ENCODE results near the gene KRTDAP. TPM values are rescaled to one million over a fixed set of nuclear protein-coding genes. Genes with fewer than 3 reads are reported as not detected.
"Not testable (repeated sequence)": the region's sequence is repeated elsewhere in the genome, so short reads cannot be mapped to it uniquely, and the experiment has no call there.

The KRTDAP gene
- total RNA-seq, 1 experiment from 2014 or later, result not detected

- Histone ChIP-seq H3K27me3 (replicated peaks) (peaks cover 18% of the 10 kb centered on the region), H3K27ac (no peak overlapping the region), H3K9me3 (replicated peaks) (no peaks in the 10 kb centered on the region), H3K4me1 (replicated peaks) (no peaks in the 10 kb centered on the region), H3K36me3 (no peaks in the 10 kb centered on the region), H3K4me3 (no peak overlapping the region)
- no peak for DNase-seq (ENCODE audit: low read depth in 1 of 2, low spot score in 2 of 2)
These were observed 4.0 kb downstream of the KRTDAP start for GRCh38 chr19:35486268-35486708.

GRCh38 chr19:35484252-35485036 is 5.8 kb downstream of the KRTDAP start:
- Histone ChIP-seq H3K27me3 (replicated peaks) (peaks cover 11% of the 10 kb centered on the region; the same call in 1 of the 2 replicates), H3K36me3 (no peaks in the 10 kb centered on the region), H3K9me3 (replicated peaks) (no peaks in the 10 kb centered on the region), H3K27ac (no peak overlapping the region), H3K4me1 (replicated peaks) (no peaks in the 10 kb centered on the region), H3K4me3 (no peak overlapping the region)
- no peak for DNase-seq (ENCODE audit: low read depth in 1 of 2, low spot score in 2 of 2)

GRCh38 chr19:35483089-35483488 is 7.2 kb downstream of the KRTDAP start:
- DNase-seq (ENCODE audit: low read depth in 1 of 2, low spot score in 2 of 2), result no peak
- no peaks in the 10 kb centered on the region for H3K9me3 ChIP-seq (replicated peaks)

GRCh38 chr19:35478794-35479677 is 11.2 kb downstream of the KRTDAP start:
- no peak for DNase-seq (ENCODE audit: low read depth in 1 of 2, low spot score in 2 of 2)
- no peak overlapping the region for H3K27ac ChIP-seq

More at GRCh38 chr19:35483089-35483488, 7.2 kb downstream of the KRTDAP start:
- Histone ChIP-seq H3K4me1 (replicated peaks) (no peaks in the 10 kb centered on the region), H3K27me3 (replicated peaks) (peaks cover 11% of the 10 kb centered on the region), H3K36me3 (no peaks in the 10 kb centered on the region), H3K27ac (no peak overlapping the region), H3K4me3 (no peak overlapping the region)

GRCh38 chr19:35476149-35476548 is 14.1 kb downstream of the KRTDAP start:
- Histone ChIP-seq H3K27me3 (replicated peaks) (no peaks in the 10 kb centered on the region; the same call in 1 of the 2 replicates), H3K27ac (no peak overlapping the region), H3K36me3 (no peaks in the 10 kb centered on the region), H3K4me3 (no peak overlapping the region), H3K9me3 (replicated peaks) (no peaks in the 10 kb centered on the region), H3K4me1 (replicated peaks) (no peaks in the 10 kb centered on the region)
- DNase-seq (ENCODE audit: low read depth in 1 of 2, low spot score in 2 of 2), result no peak

More at GRCh38 chr19:35478794-35479677, 11.2 kb downstream of the KRTDAP start:
- Histone ChIP-seq H3K9me3 (replicated peaks) (no peaks in the 10 kb centered on the region), H3K36me3 (no peaks in the 10 kb centered on the region), H3K4me1 (replicated peaks) (no peaks in the 10 kb centered on the region), H3K27me3 (replicated peaks) (no peaks in the 10 kb centered on the region; the same call in 1 of the 2 replicates), H3K4me3 (no peak overlapping the region)

- not testable (repeated sequence) for H3K4me1 ChIP-seq (replicated peaks); H3K4me3 ChIP-seq; H3K9me3 ChIP-seq (replicated peaks); H3K27ac ChIP-seq; DNase-seq (ENCODE audit: low read depth in 1 of 2, low spot score in 2 of 2); H3K36me3 ChIP-seq; H3K27me3 ChIP-seq (replicated peaks)
These were observed 15.7 kb downstream of the KRTDAP start for GRCh38 chr19:35474594-35474993.

- Histone ChIP-seq H3K27me3 (replicated peaks) (no peaks in the 10 kb centered on the region; the same call in 1 of the 2 replicates), H3K4me1 (replicated peaks) (no peaks in the 10 kb centered on the region), H3K4me3 (no peak overlapping the region), H3K27ac (no peak overlapping the region), H3K36me3 (no peaks in the 10 kb centered on the region), H3K9me3 (replicated peaks) (no peaks in the 10 kb centered on the region)
- DNase-seq (ENCODE audit: low read depth in 1 of 2, low spot score in 2 of 2), result no peak
These were observed 16.2 kb downstream of the KRTDAP start for GRCh38 chr19:35474104-35474503.

GRCh38 chr19:35471946-35472345 is 18.3 kb downstream of the KRTDAP start:
- no peaks in the 10 kb centered on the region for H3K9me3 ChIP-seq (replicated peaks)

GRCh38 chr19:35471075-35471474 is 19.2 kb downstream of the KRTDAP start:
- H3K9me3 ChIP-seq (replicated peaks); H3K4me3 ChIP-seq; H3K4me1 ChIP-seq (replicated peaks); H3K36me3 ChIP-seq; DNase-seq (ENCODE audit: low read depth in 1 of 2, low spot score in 2 of 2); H3K27ac ChIP-seq; H3K27me3 ChIP-seq (replicated peaks): not testable (repeated sequence)

More at GRCh38 chr19:35471946-35472345, 18.3 kb downstream of the KRTDAP start:
- Histone ChIP-seq H3K27me3 (replicated peaks) (no peaks in the 10 kb centered on the region; the same call in 1 of the 2 replicates), H3K27ac (no peak overlapping the region), H3K4me1 (replicated peaks) (no peaks in the 10 kb centered on the region), H3K36me3 (no peaks in the 10 kb centered on the region), H3K4me3 (no peak overlapping the region)
- no peak for DNase-seq (ENCODE audit: low read depth in 1 of 2, low spot score in 2 of 2)

- no peak for DNase-seq (ENCODE audit: low read depth in 1 of 2, low spot score in 2 of 2)
- no peak overlapping the region for H3K27ac ChIP-seq
- no peaks in the 10 kb centered on the region for H3K4me1 ChIP-seq (replicated peaks)
- no peaks in the 10 kb centered on the region; the same call in 1 of the 2 replicates for H3K27me3 ChIP-seq (replicated peaks)
- H3K9me3 ChIP-seq (replicated peaks), result no peaks in the 10 kb centered on the region
- no peaks in the 10 kb centered on the region for H3K36me3 ChIP-seq
- H3K4me3 ChIP-seq, result no peak overlapping the region
These were observed 20.1 kb downstream of the KRTDAP start for GRCh38 chr19:35470128-35470527.

GRCh38 chr19:35468637-35469036 is 21.6 kb downstream of the KRTDAP start:
- H3K27me3 ChIP-seq (replicated peaks), result no peaks in the 10 kb centered on the region; the same call in 1 of the 2 replicates
- no peaks in the 10 kb centered on the region for H3K9me3 ChIP-seq (replicated peaks)
- H3K4me1 ChIP-seq (replicated peaks), result no peaks in the 10 kb centered on the region
- no peak for DNase-seq (ENCODE audit: low read depth in 1 of 2, low spot score in 2 of 2)
- no peak overlapping the region for H3K27ac ChIP-seq
- H3K36me3 ChIP-seq, result no peaks in the 10 kb centered on the region
- no peak overlapping the region for H3K4me3 ChIP-seq

GRCh38 chr19:35466259-35466658 is 24.0 kb downstream of the KRTDAP start:
- H3K4me1 ChIP-seq (replicated peaks), result no peaks in the 10 kb centered on the region
- no peak for DNase-seq (ENCODE audit: low read depth in 1 of 2, low spot score in 2 of 2)
- no peak overlapping the region for H3K4me3 ChIP-seq
- no peaks in the 10 kb centered on the region for H3K36me3 ChIP-seq
- no peaks in the 10 kb centered on the region; the same call in 1 of the 2 replicates for H3K27me3 ChIP-seq (replicated peaks)
- no peak overlapping the region for H3K27ac ChIP-seq
- H3K9me3 ChIP-seq (replicated peaks), result no peaks in the 10 kb centered on the region

GRCh38 chr19:35462956-35463355 is 27.3 kb downstream of the KRTDAP start:
- not testable (repeated sequence) for H3K9me3 ChIP-seq (replicated peaks); H3K36me3 ChIP-seq; DNase-seq (ENCODE audit: low read depth in 1 of 2, low spot score in 2 of 2); H3K4me3 ChIP-seq; H3K27ac ChIP-seq; H3K4me1 ChIP-seq (replicated peaks); H3K27me3 ChIP-seq (replicated peaks)
